Left renal pelvis (tissue), 4 donors: Measurements from ENCODE around the gene DCN. TPM values are rescaled to one million over a fixed set of nuclear protein-coding genes. Genes with fewer than 3 reads are reported as not detected.
"Not testable (repeated sequence)": the region's sequence is repeated elsewhere in the genome, so short reads cannot be mapped to it uniquely, and the experiment has no call there.

Experiments used
- DNase-seq, 4 donors: peaks; one replicate each; pipeline ENCODE4 v3.0.0-alpha.2; 2013; ENCODE audit warnings: low read depth in 4 of 4, low spot score in 3 of 4
- polyA plus RNA-seq, 4 donors: library from polyadenylated mRNA; unstranded; fragments of 120-200 nt; gene quantifications; one replicate each; pipeline ENCODE4 v1.2.1, GENCODE V29; 2013; ENCODE audit not compliant: insufficient read length in 4 of 4

DCN gene
- polyA plus RNA-seq, result 1,000 to 10,000 TPM in 1 of 4 donors, 100 to 1,000 TPM in 3; 424 to 3,244 (median 820) TPM

DNA sequence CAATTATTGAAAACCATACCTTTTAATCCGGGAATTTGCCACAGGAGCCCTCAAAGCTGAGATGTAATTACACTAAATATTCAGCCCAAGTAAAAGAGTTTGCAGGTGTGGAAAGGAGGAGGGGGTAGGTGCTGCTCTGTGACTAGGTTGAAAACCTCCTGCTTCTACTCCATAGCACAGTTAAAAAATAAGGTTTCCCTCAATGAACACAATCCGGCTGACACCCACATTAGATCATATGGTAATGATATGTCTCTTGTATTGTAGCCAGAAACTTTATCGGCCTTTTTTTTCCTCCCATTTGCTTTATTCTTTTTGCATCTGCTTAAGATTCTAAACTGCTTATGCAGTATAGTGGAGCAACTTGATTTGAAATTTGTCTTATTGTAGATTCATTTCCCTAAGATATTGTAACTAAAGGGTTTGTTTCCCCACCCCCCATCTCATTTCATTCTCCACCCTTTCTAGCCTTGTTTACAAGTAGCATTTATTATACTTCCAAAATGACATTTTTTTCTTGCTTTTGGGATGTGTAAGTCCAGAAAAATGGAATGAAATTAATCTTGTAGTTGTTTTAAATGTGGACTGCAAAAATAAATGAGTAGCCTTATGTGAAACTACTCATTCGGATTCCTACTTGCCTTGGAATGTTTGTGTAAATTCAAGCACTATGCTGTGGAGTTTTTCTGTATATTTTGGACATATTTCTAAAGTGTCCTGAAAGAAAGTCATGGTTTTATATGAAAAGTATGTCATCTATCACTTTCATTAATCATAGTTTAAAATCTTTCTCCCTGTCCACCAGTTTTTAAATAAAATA lies at the start of gene DCN:
DCN (minus strand) TSS at position 182 of the 820 bp plus-strand sequence. CDS start 4,265 bp downstream, outside the sequence.
- DNase-seq, result no peak

GRCh38 chr12:91230841-91231240 lies 48.2 kb upstream of the DCN start:
- no peak for DNase-seq

DNA sequence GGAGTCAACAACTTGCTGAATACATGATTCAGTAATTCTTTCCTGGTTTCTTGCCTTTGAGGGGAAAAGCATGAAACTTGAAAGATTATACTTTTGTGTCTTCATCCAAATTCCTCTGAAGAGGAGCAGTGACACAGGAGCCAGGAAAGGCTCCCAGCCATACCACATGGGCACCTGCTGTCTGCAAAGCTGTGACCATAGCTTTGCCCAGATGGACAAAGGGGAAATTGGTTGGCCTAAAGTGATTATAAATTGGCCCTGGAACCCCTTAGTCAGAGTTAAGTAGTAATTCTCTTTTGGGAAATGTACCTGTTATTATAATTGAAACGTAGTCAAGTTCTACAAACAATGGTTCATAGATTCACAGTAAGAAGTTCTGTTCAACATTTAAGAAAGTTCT lies 44.3 kb upstream of the DCN start:
- DNase-seq, result no peak

DNA sequence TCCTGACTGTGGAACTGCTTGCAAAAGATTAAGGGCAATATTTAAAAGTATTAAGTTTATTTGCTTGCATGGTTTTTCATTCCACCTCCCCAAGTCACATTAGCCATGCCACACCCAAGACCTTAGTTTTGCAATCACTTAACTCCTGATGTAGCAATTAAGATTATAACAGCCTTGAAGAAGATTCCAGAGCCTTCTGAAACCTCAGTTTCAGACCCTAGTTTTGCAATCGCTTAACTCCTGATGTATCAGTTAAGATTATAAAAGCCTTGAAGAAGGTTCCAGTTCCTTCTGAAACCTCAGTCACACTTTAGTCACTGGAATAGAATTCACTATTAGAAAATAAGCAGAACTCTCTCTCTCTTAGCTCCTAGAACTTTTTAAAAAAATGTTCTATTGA lies 42.7 kb upstream of the DCN start:
- no peak for DNase-seq

DNA sequence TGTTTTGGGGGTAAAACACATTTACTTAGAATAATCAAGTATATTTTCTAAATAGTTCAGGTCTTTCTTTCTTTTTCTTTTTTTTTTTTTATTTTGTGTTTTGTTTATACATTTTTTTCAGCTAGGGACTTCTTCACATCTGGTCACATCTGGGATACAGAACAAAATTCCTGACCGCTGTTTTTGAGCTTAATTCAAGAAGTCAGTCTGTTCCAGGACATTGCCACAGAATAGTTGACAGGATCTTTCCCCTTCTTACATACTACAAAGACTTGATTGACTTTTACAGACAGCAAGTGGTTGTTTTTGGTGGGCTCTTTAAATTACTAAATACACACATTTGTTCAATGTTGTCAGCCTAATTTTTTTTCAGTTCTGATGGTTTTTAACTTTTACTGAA lies 41.8 kb upstream of the DCN start:
- DNase-seq, result no peak

GRCh38 chr12:91222746-91223145 lies 40.1 kb upstream of the DCN start:
- DNase-seq, result no peak

GRCh38 chr12:91219919-91220318 lies 37.3 kb upstream of the DCN start:
- no peak for DNase-seq

DNA sequence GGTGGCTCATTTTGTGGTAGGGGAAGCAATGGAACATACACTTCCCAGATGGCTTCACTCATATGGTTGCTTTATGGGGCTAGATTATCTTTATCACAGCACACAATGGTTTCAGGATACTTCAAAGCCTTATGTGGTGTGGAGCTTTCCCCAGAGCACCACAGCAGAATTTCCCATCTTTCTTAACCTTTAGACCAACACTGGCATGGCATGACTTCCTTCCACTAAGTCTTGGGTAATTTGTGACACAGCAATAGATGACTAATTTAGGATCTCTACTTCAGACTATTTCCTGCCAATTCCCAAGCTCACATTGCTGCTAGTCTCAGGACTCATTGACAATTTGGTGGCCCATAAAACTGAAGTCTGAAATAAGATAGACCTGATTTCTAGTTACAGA lies 36.9 kb upstream of the DCN start:
- DNase-seq, result no peak

GRCh38 chr12:91216871-91217270 lies 34.3 kb upstream of the DCN start:
- no peak for DNase-seq

DNA sequence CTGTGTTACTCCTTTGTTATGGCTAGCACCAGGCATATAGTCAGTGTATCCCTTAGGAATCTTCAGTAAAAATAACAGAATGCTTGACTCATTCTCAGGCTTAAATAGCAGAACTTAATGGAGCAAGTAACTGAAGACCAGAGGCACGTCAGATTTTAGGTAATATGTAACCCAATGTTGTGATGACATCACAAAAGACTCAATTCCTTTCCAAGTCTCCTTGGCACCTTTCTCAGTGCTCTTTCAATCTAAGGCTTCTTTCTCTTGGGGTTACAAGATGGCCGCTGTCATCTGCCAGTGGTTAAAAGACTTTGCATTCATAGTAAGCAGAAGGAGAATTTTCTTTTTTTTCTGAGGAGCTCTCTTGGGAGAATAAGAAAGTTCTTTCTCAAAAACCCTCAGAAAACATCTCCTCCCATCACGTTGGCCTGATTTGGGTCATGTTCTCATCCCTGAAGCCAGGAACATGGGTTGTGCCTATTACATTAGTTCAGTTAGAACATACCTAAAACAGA lies 33.4 kb upstream of the DCN start:
- no peak for DNase-seq

- no peak for DNase-seq
These were observed 29.2 kb upstream of the DCN start for GRCh38 chr12:91211866-91212265.

DNA sequence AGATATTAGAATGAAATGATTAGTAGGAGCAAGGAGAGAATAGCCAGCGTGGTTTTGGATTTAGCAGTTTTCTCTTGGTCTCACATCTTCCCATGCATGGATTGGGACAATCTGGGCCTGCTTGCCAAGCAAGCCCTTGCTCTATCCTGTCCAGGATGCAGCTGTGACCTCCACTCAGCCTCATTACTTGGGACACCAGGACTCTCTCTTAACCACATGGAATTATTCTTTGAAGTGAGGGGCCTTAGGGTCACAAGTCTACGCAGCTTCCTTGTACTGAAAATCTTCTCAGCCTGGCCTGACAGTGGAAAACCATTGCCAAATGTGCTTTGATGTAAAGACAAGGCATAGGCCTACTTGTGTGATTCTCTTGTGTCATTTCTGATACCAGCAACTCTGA lies 28.0 kb upstream of the DCN start:
- no peak for DNase-seq

- no peak for DNase-seq
These were observed 27.5 kb upstream of the DCN start for GRCh38 chr12:91210144-91210543.

DNA sequence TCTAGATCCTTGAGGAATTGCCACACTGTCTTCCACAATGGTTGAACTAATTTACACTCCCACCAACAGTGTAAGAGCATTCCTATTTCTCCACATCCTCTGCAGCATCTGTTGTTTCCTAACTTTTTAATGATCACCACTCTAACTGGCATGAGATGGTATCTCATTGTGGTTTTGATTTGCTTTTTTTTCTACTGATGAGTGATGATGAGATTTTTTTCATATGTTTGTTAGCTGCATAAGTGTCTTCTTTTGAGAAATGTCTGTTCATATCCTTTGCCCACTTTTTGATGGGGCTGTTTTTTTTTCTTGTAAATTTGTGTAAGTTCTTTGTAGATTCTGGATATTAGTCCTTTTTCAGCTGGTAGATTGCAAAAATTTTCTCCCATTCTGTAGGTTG lies 24.7 kb upstream of the DCN start:
- not testable (repeated sequence) for DNase-seq

- no peak for DNase-seq
These were observed 23.2 kb upstream of the DCN start for GRCh38 chr12:91205811-91206210.

DNA sequence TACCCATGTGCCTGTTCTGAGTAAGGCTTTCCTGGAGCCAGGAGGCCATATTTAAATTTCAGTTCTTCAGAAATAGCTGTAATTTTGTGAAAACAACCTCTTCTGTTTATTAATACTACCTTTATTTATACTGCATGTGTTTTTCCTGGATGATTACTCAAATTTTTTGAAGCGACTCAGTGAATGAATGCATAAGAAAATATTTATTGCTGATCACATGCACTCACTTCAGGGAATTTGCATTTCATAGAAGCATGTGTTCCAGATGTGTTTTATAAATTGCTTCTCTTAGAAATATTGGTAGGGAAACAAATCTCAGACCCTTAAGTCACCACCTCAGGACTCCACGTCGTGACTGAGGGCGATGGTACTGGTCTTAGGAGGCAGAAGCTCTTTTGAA lies 21.8 kb upstream of the DCN start:
- DNase-seq, result no peak

GRCh38 chr12:91203610-91204009 lies 21.0 kb upstream of the DCN start:
- no peak for DNase-seq

- DNase-seq, result no peak
These were observed 19.8 kb upstream of the DCN start for GRCh38 chr12:91202390-91202789.

- no peak for DNase-seq
These were observed 13.8 kb upstream of the DCN start for GRCh38 chr12:91196436-91196835.

DNA sequence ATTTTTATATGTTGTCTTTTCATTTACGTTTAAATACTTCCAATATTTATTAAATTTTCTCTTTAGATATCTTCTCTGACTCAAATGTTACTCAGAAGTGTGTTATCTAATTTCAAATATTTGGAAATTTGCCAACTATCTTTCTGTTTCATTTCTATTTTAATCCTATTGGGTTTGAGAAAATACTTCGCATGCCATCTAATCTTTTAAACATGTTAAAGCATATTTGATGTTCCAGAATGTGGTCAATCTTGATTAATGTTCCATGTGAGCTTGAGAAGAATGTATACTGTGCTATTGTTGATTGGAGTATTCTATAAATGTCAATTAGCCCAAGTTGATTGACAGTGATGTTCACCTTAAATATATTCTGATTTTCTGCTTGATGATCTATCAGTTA lies 11.9 kb upstream of the DCN start:
- DNase-seq, result no peak

DNA sequence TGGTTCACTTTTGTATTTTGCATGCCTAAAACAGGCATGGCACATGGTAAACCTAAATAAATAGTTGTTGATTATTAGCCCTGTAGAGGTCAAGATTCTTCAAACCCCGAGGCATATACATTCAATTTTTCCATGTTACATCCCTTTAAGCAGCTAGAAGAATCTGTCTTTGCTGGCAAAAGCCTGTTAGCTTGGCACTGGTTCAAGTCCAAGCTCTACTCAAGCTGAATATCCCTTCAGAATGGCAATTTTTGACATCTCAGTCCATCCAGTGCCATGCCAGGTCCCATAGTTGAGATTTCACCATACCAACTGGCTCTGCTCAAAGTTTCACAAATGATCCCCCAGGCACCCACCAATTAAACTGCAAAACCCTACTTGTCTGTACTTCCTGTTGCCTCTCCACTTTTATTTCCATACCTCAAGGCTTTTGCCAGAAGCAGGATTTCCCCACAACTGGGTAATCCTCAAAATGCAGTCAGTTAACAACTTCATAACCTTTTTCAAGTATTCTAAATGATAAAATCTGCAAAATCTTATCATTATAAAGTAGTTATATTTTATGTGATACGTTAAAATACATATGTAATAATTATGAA lies 9.0 kb upstream of the DCN start:
- DNase-seq, result no peak

DNA sequence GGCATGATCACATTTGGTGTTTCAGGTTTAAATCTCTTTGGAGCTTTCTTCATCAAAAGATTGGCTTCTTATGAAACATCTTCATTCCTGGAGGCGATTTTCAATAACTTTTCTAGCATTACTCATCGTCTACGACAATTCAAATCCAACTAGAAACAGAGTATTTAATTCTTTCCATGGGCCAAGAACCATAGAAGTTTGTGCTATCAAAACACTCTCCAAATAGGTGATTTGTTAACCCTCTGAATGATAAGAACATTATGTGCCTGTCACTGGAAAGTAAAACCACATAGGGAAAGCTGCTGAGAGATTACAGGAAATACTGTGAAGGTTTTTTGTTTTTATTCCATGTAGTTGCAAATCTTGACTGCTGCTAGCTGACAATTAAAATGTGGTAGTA lies 6.9 kb upstream of the DCN start:
- DNase-seq, result no peak
